ENCODE data around the gene ARHGAP26. TPM values are rescaled to one million over a fixed set of nuclear protein-coding genes. Genes with fewer than 3 reads are reported as not detected.
A peak's percentile ranks its signal among the peaks of the same experiment; 100 is the strongest.

ARHGAP26 gene
- total and polyA plus RNA-seq, 4 experiments from 2014 or later = 2.0 to 22.7 (median 17.3) TPM

DNA sequence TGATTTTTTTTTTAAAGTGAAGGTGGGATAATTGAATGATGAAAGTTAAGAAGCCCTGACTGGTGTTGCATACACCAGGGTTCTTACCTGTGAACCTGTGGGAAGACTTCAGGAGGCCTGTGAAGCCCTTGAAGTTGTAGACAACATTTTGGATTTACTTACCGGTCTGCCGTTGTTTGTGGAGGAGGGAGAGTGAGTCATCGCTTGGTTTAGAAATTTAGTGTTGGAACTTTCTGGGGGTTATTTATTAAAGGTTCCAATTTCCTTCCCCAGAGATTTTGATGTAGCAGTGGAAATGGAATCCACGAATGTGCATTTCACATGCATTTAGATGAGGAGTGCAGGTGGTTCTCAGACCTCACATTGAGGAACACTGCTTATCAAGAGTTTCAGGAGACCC lies 49.6 kb downstream of the ARHGAP26 start:
- Mint-ChIP-seq H3K27ac (peak overlapping the region in 1 of 7 donors; percentile 42), H3K36me3 (peaks cover 0 to 8% of the 10 kb centered on the region in 2 donors), H3K4me3 (no peak overlapping the region), H3K4me1 (peaks cover 13 to 36% (median 31%) of the 10 kb centered on the region in 4 donors), H3K27me3 (no peaks in the 10 kb centered on the region), H3K9me3 (peaks cover 0 to 7% (median 1%) of the 10 kb centered on the region in 8 donors)
- no peak overlapping the region for H3K4me3 ChIP-seq (ENCODE audit: low read length in 2 of 2)
- DNase-seq = no peak
- POLR2A ChIA-PET (ENCODE audit: partially characterized antibody) = interaction anchor here (1.4 kb wide), 1 partner anchor 21 kb away, joined by 3 read pairs; no protein-coding TSS in a partner anchor
- no peaks in the 10 kb centered on the region for H3K36me3 ChIP-seq (ENCODE audit: insufficient read depth, low read length)
- intact Hi-C loops (cut with micrococcal nuclease) = no loop called here
- H3K9me3 ChIP-seq (ENCODE audit: control insufficient read depth in 1 of 2, low read length in 2 of 2) = no peaks in the 10 kb centered on the region
- CTCF ChIA-PET (ENCODE audit: partially characterized antibody) = no interaction called here
- H3K27ac ChIP-seq (ENCODE audit: low read depth, low read length) = no peak overlapping the region
- H3K27me3 ChIP-seq (ENCODE audit: insufficient read depth, low read length) = no peaks in the 10 kb centered on the region
- no peaks in the 10 kb centered on the region for H3K4me1 ChIP-seq (ENCODE audit: insufficient read depth, low read length)

DNA sequence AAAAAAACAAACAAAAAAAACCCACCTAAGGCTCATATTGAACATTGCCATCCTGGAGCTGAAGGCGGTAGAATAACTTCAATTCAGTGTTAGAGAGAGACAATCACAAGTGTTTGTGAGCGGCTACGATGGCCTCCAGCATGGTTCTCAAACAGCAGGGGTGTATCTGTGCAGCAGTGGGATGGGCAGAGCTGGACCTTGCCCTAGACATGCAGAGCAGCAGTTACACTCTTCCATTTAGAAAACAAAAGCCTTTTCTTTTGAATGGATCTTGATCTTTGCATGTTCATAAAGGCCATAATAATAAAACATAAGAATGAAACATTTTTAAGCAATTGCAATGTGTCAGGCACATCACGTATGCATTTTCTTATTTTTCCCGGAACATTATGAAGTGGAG lies 50.3 kb downstream of the ARHGAP26 start:
- no peak for DNase-seq
- Histone ChIP-seq H3K4me1 (ENCODE audit: insufficient read depth, low read length) (no peaks in the 10 kb centered on the region), H3K36me3 (ENCODE audit: insufficient read depth, low read length) (no peaks in the 10 kb centered on the region), H3K27ac (ENCODE audit: low read depth, low read length) (no peak overlapping the region), H3K9me3 (ENCODE audit: control insufficient read depth in 1 of 2, low read length in 2 of 2) (no peaks in the 10 kb centered on the region), H3K27me3 (ENCODE audit: insufficient read depth, low read length) (no peaks in the 10 kb centered on the region), H3K4me3 (ENCODE audit: low read length in 2 of 2) (no peak overlapping the region)
- Mint-ChIP-seq H3K36me3 (peaks cover 0 to 8% of the 10 kb centered on the region in 2 donors), H3K4me3 (no peak overlapping the region), H3K27ac (no peak overlapping the region), H3K9me3 (peaks cover 0 to 7% (median 1%) of the 10 kb centered on the region in 8 donors), H3K4me1 (peaks cover 15 to 40% (median 33%) of the 10 kb centered on the region in 4 donors), H3K27me3 (no peaks in the 10 kb centered on the region)
- intact Hi-C loops (cut with micrococcal nuclease) = no loop called here
- ChIA-PET CTCF (ENCODE audit: partially characterized antibody) (no interaction called here), POLR2A (ENCODE audit: partially characterized antibody) (interaction anchor here (0.9 to 1.4 kb wide), 2 partner anchors 22 to 36 kb away, joined by 3 to 5 read pairs; no protein-coding TSS in a partner anchor)

- peaks cover 20 to 47% (median 38%) of the 10 kb centered on the region in 4 donors for H3K4me1 Mint-ChIP-seq
- H3K27ac ChIP-seq (ENCODE audit: low read depth, low read length) = no peak overlapping the region
Observed at GRCh38 chr5:142821034-142821732, 51.0 kb downstream of the ARHGAP26 start.

GRCh38 chr5:142821733-142822487 lies 51.7 kb downstream of the ARHGAP26 start:
- H3K9me3 ChIP-seq (ENCODE audit: control insufficient read depth in 1 of 2, low read length in 2 of 2) = no peaks in the 10 kb centered on the region
- H3K4me3 Mint-ChIP-seq = no peak overlapping the region
- H3K4me1 ChIP-seq (ENCODE audit: insufficient read depth, low read length) = peaks cover 9% of the 10 kb centered on the region
- H3K27ac Mint-ChIP-seq = no peak overlapping the region
- H3K4me1 Mint-ChIP-seq = peaks cover 21 to 48% (median 36%) of the 10 kb centered on the region in 4 donors
- ChIA-PET POLR2A (ENCODE audit: partially characterized antibody) (interaction anchor here (1.7 kb wide), 1 partner anchor 24 kb away, joined by 3 read pairs; no protein-coding TSS in a partner anchor), CTCF (ENCODE audit: partially characterized antibody) (interaction anchor here (0.9 kb wide), 1 partner anchor 109 kb away, joined by 3 read pairs; no protein-coding TSS in a partner anchor)
- H3K27ac ChIP-seq (ENCODE audit: low read depth, low read length) = no peak overlapping the region
- no peak for DNase-seq
- peaks cover 0 to 7% (median 1%) of the 10 kb centered on the region in 8 donors for H3K9me3 Mint-ChIP-seq
- peaks cover 0 to 8% of the 10 kb centered on the region in 2 donors for H3K36me3 Mint-ChIP-seq
- no peaks in the 10 kb centered on the region for H3K36me3 ChIP-seq (ENCODE audit: insufficient read depth, low read length)
- intact Hi-C loops (cut with micrococcal nuclease) = no loop called here
- H3K4me3 ChIP-seq (ENCODE audit: low read length in 2 of 2) = no peak overlapping the region
- no peaks in the 10 kb centered on the region for H3K27me3 ChIP-seq (ENCODE audit: insufficient read depth, low read length)
- H3K27me3 Mint-ChIP-seq = no peaks in the 10 kb centered on the region

More at GRCh38 chr5:142821034-142821732, 51.0 kb downstream of the ARHGAP26 start:
- Mint-ChIP-seq H3K9me3 (peaks cover 0 to 7% (median 1%) of the 10 kb centered on the region in 8 donors), H3K27me3 (no peaks in the 10 kb centered on the region), H3K36me3 (peaks cover 0 to 8% of the 10 kb centered on the region in 2 donors), H3K27ac (peak overlapping the region in 2 of 7 donors; percentile 10 to 81), H3K4me3 (no peak overlapping the region)
- peaks cover 2% of the 10 kb centered on the region for H3K4me1 ChIP-seq (ENCODE audit: insufficient read depth, low read length)
- ChIA-PET CTCF (ENCODE audit: partially characterized antibody) (interaction anchor here (0.9 kb wide), 1 partner anchor 109 kb away, joined by 3 read pairs; no protein-coding TSS in a partner anchor), POLR2A (ENCODE audit: partially characterized antibody) (interaction anchor here (0.9 to 1.4 kb wide), 2 partner anchors 23 to 36 kb away, joined by 3 to 5 read pairs; no protein-coding TSS in a partner anchor)
- intact Hi-C loops (cut with micrococcal nuclease) = no loop called here
- no peaks in the 10 kb centered on the region for H3K27me3 ChIP-seq (ENCODE audit: insufficient read depth, low read length)
- DNase-seq = no peak
- no peak overlapping the region for H3K4me3 ChIP-seq (ENCODE audit: low read length in 2 of 2)
- no peaks in the 10 kb centered on the region for H3K9me3 ChIP-seq (ENCODE audit: control insufficient read depth in 1 of 2, low read length in 2 of 2)
- H3K36me3 ChIP-seq (ENCODE audit: insufficient read depth, low read length) = no peaks in the 10 kb centered on the region

- no peaks in the 10 kb centered on the region for H3K27me3 Mint-ChIP-seq
- Histone ChIP-seq H3K4me3 (ENCODE audit: low read length in 2 of 2) (no peak overlapping the region), H3K36me3 (ENCODE audit: insufficient read depth, low read length) (no peaks in the 10 kb centered on the region), H3K9me3 (ENCODE audit: control insufficient read depth in 1 of 2, low read length in 2 of 2) (no peaks in the 10 kb centered on the region), H3K4me1 (ENCODE audit: insufficient read depth, low read length) (peaks cover 13% of the 10 kb centered on the region), H3K27me3 (ENCODE audit: insufficient read depth, low read length) (no peaks in the 10 kb centered on the region), H3K27ac (ENCODE audit: low read depth, low read length) (no peak overlapping the region)
- POLR2A ChIA-PET (ENCODE audit: partially characterized antibody) = interaction anchor here (1.7 kb wide), 2 partner anchors 23 to 54 kb away, joined by 3 read pairs; no protein-coding TSS in a partner anchor
- no peak for DNase-seq
- peaks cover 0 to 8% of the 10 kb centered on the region in 2 donors for H3K36me3 Mint-ChIP-seq
- peaks cover 26 to 60% (median 40%) of the 10 kb centered on the region in 4 donors for H3K4me1 Mint-ChIP-seq
- intact Hi-C loops (cut with micrococcal nuclease) = no loop called here
- CTCF ChIA-PET (ENCODE audit: partially characterized antibody) = interaction anchor here (1.0 kb wide), 1 partner anchor 11 kb away, joined by 3 read pairs; no protein-coding TSS in a partner anchor
- peak overlapping the region in 1 of 7 donors; percentile 74 for H3K27ac Mint-ChIP-seq
- peaks cover 0 to 7% (median 1%) of the 10 kb centered on the region in 8 donors for H3K9me3 Mint-ChIP-seq
- H3K4me3 Mint-ChIP-seq = no peak overlapping the region
Observed at GRCh38 chr5:142823126-142823525, 52.9 kb downstream of the ARHGAP26 start.

GRCh38 chr5:142823806-142824205 lies 53.6 kb downstream of the ARHGAP26 start:
- H3K27me3 ChIP-seq (ENCODE audit: insufficient read depth, low read length) = no peaks in the 10 kb centered on the region
- no peak for DNase-seq
- no peak overlapping the region for H3K27ac ChIP-seq (ENCODE audit: low read depth, low read length)
- peak overlapping the region in 1 of 8 donors; percentile 12 for H3K4me3 Mint-ChIP-seq
- POLR2A ChIA-PET (ENCODE audit: partially characterized antibody) = interaction anchor here (1.7 kb wide), 2 partner anchors 22 to 54 kb away, joined by 3 read pairs; no protein-coding TSS in a partner anchor
- H3K9me3 ChIP-seq (ENCODE audit: control insufficient read depth in 1 of 2, low read length in 2 of 2) = no peaks in the 10 kb centered on the region
- no peaks in the 10 kb centered on the region for H3K27me3 Mint-ChIP-seq
- peaks cover 0 to 7% (median 1%) of the 10 kb centered on the region in 8 donors for H3K9me3 Mint-ChIP-seq
- H3K4me1 Mint-ChIP-seq = peaks cover 26 to 64% (median 40%) of the 10 kb centered on the region in 4 donors
- H3K36me3 ChIP-seq (ENCODE audit: insufficient read depth, low read length) = no peaks in the 10 kb centered on the region
- peaks cover 13% of the 10 kb centered on the region for H3K4me1 ChIP-seq (ENCODE audit: insufficient read depth, low read length)
- H3K36me3 Mint-ChIP-seq = peaks cover 0 to 8% of the 10 kb centered on the region in 2 donors
- intact Hi-C loops (cut with micrococcal nuclease) = no loop called here
- CTCF ChIA-PET (ENCODE audit: partially characterized antibody) = interaction anchor here (1.6 kb wide), 1 partner anchor 64 kb away, joined by 3 read pairs; no protein-coding TSS in a partner anchor
- H3K27ac Mint-ChIP-seq = peak overlapping the region in 2 of 7 donors; percentile 43 to 63
- no peak overlapping the region for H3K4me3 ChIP-seq (ENCODE audit: low read length in 2 of 2)
